ENCODE results near the gene GREM1.
A peak's percentile ranks its signal among the peaks of the same experiment; 100 is the strongest.

The GREM1 gene

DNA sequence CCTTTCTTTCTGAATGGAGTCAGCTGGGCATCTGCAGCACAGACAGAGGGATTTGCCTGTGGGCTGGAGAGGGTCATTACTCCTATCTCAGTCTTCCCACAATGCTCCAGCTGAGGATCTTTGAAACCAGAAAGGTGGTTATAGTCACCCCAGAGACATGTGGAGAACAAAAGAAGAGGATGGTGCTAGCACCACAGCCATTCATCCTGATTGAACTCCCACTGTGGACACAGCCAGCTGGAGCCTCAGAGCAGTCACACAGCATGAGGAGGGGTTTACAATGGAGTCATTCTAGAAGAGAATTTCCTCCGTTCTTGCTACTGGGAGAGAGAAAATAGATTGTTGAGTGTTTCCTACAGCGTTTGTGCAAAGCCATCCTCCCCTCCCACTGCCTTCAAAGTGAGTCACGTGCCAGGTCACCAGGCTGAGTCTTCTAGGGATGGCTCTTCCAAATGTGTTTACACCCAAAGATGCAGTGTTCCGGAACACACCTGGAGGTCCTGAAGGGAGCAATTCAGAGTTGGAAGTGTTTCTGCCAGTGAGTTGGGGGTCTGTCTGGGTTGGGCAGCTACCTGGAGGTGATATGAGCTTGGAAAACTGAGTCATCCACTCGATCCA is 18.9 kb upstream of the GREM1 start:
- no peak for DNase-seq

DNA sequence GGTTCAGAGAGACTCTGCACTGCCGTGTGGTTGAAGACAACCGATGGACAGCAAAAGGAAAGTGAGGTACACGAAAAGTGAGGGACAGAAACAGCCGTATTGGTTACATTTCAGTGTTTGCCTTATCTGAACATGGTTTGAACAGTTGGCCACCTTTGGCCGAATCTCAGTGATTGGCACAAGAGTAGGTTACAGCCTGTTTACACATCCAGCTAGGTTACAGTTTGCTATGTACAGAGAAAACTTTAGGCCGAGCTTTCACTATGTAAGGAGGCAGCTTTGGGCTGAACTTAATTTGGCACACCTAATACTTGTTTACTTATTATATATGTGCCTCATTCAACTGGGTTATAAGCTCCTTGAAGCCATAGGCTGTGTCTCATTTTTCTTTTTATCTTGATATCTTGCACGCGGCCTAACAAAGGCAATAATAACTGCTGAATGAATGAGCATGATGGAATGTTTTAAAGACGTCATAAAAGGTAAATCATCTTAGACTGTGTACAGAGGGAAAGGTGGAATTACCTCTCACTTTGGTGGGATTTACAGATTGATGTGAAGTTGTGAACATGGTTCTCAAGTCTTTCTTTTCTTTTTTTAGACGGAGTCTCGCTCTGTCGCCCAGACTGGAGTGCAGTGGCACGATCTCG is 17.2 kb upstream of the GREM1 start:
- DNase-seq = no peak

DNA sequence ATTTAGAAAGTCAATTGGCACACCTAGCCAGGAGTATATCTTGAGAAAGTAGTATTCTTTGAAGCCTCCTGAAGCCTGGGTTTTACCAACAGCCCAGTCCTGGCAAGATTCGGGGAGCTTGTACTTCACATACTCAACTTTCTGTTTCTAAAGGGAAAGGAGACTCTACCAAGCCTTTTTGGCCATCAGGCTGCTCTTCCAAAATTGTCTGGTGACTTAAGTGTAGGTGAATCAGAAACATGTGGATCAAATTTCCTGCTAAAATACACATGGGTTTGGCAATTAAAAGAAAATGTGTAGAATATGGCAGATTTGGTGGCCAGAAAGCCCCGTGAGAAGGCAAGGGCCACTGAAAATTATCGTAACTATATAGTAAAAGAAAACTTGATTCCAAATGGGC is 15.9 kb upstream of the GREM1 start:
- DNase-seq = no peak

DNA sequence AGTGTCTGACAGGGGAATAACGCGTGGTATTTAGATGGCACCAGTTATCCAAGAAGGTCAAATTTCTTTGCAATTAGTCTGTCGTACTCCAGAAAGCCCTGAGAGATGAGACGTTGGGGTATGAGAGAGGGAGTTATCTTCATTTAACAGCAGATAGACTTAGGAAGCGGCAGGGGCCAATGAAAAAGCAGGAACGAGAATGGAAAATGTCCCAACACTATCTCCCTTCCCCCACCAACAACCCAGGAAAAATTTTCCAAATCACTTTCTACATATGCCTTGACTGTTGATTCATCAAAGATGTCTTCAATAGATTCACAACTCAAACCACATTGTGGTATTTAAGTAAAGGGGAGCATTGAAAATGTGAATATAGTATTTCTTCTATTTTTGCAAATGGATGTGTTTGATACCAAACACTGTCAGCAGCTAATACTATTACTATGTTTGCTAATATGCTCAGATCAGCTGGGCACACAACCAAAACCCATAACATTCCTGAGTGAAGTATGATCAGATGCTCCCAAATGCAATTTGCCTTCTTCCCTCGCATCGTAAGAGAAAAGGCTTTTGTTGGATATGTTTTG is 13.3 kb upstream of the GREM1 start:
- no peak for DNase-seq

DNA sequence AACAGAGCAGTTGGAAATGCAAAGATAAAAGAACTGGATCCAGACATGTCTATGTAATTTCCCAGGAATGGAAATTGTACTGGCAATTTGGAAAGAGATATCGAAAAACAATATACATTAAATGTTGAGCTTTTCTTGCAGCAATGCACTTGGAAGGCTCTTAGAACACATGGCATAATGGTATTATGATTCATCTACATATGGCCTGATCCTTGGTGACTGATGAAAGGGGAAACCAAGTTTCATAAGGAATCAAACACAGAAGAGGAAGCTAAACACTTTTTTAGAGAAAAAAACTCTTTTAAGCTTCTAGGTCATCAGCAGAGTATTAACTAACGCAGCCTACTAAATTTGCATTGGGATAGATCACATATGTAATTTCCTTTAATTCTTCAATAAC is 12.4 kb upstream of the GREM1 start:
- peak; percentile 32 for DNase-seq

DNA sequence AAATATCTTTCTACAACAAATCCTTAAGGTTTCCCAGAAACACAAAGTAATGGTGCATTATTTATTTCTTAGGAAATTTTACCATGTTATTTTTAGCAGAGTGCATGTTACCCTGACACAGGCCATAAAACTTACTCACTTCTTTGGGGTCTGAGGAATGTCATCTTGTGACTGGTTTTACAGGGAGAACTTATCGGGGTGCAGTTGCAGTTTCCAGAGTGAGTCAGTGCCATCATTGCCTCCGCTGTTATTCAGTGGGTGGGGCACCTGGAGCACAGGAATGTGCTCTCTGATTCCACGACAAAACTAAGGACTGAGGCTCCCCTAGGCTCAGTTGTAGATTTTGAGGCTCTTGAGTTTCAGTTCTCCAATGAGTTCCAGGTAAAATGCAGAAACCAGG is 11.1 kb upstream of the GREM1 start:
- no peak for DNase-seq

DNA sequence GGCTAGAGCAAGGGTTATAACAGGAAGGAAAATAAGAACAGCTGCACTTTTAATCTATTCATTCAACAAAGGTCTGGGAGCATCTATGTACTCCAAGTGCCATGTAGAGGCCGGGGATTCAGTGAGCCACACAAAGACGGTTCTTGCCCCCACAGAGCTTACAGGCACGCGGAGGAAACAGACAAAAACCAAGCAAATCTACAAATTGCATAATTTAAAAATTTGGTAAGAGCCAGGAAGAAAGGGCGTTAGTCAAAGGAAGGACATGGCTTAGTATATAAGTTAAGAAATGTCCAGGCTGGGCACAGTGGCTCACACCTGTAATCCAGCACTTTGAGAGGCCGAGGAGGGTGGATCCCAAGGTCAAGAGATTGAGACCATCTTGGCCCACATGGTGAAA is 10.4 kb upstream of the GREM1 start:
- no peak for DNase-seq

DNA sequence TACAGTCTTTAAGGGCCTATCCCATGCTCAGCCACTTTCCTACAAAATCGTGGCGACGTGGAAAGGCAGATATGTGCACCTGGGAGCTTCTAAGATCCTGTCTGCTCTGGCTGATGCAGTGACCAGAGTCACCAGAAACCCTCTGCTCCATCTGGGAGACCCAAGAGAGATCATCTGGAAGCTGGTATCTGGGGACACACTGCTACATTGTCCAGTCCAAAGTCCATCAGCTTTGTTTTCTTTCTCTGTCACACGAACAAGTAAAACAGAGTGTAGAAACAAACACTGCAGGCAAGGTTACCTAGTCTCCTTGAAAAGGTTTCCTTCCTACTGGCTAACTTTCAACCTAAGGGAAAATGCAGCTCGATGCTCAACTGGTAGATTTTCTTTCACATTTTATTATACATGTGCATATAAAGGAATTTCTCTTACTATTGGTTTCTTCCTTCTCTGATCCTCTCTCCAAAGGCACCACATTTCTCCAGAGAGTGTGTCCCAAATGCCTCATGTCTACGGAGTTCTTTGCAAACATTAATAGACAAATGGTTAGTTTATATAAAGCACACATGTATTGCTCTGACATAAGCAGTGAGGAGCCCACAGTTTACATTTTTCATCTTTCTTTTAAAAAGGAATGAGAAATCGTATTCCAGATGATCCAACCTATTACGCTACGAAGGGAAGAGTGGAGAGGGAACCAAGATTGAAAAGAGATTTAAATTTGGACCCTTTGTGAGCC is 8.3 kb upstream of the GREM1 start:
- DNase-seq = no peak

DNA sequence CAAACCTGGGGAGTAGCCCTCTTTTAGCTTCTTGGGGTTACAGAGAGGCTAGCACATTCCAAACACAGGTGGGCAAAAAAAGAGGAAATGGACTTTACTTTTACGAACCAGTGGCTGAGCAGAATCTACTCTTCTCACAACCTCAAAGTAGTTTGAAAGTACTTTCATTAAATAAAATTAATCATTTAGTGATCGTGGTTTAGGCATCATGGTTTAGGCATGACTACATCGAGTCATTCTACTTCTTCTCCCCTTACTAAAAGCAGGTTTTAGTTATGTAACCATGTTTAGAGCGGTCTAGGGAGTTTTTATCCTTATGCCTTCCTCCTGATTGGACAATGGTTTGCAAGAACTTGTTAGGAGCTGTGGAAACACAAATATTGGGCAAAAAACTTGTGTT is 2.5 kb upstream of the GREM1 start:
- no peak for DNase-seq

DNA sequence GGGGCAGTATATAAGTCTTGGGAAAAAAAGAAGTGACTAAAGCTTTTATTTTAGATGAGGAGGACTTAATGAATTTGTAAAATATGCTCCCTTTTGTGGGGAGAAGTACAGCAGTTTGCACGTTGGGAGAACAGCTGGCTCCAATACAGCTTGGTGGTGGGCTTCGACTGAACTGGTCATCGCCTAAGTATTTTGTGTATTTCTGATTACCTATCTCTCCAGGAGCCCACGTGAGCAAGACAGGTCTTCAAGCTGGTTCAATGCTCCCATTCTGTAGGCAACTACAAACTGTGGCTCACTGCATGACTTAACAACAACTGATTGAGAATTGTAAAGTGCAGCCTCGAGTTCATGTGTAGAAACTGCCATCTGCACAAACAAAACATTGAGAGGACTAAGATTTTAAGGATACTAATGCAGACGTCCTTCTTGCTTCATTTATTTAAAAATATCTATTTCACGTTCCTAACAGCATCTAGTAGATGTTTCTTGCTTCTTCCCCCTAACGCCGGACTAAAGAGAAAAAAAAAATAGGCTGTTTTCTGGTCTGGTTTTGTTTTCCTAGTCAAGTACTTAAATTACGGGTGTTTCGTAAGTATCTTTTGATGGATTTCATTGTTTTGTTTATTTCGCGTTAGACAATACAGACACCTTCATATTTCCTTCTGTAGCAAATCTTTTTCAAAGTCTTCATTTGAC is 1.4 kb upstream of the GREM1 start:
- no peak for DNase-seq

DNA sequence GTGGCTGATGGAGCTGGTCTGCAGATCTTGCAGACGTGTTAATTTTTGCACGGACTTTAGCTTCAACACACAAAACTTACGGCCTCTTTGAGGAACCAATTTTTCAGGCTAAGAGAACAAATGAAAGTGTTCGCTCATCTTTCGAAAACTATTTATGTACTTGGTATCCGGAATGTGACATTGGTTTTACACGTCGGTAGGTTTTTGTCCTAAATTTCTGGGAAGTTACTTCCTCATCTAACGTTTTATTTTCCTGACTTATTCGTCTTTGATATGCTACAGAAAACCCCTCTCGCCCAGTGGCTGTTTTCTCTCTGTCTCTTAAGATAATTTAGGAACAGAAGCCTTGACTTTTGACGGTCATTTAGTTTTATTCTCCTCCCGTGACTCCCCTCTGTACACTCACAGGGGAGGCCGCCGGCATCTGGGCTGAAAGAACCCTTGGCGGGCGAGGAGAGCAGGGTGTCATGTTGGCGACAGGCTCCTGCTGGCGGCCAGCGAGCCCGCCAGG is 834 bp upstream of the GREM1 start:
- DNase-seq = no peak

DNA sequence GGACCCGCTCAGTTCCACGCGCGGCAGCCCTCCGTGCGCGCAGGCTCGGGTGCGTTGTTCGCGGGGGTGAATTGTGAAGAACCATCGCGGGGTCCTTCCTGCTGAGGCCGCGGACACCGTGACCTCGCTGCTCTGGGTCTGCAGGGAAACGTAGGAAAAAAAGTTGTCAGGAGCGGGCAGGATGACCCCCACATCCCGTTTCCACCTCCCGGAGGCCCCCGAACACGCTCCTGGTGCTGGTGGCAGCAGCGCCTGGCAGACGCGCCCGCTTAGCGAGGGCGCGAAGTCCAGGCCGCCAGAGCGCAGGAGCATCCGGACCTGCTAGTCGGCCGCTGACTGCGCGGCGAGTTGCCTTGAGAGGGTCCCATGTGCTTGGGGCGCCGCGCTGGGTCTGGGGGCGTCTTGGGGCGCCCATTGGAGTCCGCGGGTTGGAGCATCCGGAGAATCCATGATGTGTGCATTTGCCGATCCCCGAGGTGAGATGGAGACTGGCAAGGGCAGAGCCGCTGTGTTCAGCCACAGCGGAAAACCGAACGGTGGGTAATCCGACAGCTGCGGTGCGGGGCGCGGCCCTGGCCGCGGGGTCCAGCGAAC is 520 bp downstream of the GREM1 start:
- no peak for DNase-seq

DNA sequence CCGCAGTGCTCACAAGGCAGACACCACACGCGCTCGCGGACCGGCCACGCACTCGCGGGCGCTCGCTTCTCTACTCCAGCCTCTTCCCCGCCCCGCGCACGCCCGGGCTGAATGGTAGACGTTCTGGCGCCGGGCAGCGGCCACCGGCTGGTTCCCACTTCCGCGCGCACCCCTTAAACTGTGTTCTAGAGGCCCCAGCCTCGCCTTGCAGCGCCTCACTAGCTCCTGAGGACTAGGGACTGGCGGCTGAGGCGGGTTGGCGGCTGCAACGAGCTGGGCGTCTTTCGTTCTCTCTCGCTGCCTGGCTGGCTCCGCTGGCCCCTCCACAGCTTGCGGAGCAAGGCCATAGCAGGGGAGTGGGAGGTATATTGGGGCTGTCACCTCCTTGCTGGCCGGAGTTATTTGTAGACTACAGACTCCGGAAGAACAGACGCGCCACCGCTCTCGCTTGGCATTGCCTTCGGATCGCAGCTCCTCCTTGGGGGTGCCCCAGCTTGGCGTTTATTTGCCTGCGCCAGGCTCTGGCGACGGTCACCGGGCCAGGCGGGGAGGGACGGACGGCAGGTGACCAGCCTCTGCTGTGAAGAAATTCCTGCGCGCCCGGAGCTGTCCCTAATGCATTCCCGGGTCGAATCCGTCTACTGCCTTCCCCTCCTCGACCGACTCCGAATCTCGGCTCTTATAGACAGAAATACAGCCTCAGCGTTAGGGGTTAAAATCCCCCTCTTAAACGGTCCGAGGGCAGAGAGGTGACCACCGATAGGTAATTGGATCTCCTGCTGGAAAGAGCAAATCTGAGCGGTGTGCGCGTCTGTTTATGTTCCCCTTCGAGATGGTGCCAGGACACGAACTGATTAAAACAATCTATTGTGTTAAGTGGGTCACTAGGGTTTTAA is 1.3 kb downstream of the GREM1 start:
- no peak for DNase-seq

DNA sequence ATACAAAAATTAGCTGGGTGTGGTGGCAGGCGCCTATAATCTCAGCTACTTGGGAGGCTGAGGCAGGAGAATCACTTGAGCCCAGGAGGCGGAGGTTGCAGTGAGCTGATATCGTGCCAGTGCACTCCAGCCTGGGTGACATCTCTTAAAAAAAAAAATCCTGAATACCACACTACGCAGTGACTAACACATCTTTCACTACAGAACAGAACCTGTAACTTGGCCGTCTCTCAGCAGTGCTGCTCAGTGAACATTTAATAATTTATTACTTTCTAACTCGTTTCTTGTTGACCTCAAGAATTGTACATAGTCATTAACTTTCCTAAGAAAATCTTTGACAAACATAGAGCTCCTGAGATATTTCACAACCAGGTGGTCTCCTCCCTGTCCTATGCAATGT is 3.8 kb downstream of the GREM1 start:
- DNase-seq = no peak

DNA sequence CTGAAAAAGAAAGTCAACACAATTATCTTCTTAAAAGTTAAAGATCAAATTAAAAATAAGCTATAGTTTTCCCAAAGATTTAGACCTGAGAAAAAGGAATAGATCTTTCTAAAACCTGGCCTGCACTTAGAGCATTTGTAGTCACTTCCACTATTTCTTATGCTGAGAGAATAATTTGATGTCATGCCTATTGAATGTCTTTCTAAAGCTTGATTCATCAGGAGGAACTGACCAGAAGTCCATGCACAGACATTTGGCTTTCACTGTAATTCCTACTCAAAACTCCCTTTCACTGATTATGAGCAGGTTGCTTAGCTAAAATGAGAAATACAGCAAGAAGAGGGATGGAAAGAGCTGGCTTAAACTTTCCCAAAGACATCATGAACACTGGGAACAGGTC is 4.3 kb downstream of the GREM1 start:
- no peak for DNase-seq

DNA sequence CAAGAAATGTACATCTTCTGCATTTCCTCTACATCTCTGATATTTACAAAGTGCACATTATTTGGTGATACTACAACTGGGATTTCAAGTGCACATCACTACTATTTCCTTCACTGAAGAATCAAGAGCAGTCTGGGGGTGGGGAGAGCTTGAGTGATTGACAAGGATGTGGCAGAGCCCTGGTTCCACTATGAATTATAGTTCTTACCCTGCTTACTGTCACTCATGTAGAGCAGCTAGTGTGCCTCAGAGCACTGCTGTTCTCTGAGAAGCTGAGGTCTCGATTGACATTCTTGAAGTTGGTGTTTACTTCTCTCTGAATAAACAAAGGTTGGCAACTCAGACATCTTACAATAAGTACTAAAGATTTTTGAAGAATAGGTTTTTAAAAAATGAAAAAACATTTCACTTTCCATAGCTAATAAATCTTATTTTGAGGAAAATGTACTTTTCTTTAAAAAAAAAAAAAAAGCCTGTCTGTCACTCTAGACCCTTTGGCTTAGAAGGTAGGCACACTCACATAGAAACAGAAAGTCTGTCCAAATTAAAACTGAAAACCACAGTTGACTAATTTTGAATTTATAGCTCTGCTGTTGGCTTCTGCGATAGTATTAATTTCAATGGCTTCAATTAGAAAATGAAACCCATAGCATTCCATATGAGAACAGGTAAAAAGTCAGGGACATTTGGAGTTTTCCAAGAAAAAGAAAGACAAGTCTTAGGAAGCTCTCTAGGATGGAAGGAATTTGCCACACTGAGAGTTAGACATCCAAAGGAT is 5.6 kb downstream of the GREM1 start:
- no peak for DNase-seq

DNA sequence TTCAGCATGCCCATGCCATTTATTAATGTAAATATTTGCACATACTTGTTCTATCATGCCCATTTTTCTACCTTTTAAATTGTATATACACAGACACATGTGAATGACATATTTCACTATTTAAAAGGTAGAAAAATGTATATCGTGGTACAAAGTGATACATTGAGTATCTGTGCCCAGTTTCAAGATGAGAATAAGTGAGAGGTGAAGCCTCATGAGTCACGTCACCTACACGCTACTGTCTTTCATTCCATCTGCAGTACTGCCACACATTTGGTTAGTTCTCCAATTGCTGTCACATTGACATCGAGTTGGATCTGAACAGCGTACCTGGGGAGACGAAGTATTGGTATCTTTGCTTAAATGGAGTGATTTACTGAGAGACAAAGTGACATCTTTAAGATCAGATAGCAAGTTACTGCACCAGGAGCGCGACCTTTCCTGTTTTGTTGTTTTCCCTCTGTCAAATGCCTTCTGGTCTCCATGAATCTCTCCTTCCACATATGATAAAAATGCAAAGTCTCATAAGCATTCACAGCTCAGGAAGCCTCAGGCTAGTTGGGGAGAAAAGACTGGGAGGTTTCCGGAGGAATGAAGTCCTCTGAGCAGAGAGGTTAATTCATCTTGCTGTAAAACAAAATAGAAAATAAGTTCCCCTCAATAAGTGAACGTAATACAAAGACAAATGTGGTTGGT is 12.0 kb downstream of the GREM1 start:
- no peak for DNase-seq

DNA sequence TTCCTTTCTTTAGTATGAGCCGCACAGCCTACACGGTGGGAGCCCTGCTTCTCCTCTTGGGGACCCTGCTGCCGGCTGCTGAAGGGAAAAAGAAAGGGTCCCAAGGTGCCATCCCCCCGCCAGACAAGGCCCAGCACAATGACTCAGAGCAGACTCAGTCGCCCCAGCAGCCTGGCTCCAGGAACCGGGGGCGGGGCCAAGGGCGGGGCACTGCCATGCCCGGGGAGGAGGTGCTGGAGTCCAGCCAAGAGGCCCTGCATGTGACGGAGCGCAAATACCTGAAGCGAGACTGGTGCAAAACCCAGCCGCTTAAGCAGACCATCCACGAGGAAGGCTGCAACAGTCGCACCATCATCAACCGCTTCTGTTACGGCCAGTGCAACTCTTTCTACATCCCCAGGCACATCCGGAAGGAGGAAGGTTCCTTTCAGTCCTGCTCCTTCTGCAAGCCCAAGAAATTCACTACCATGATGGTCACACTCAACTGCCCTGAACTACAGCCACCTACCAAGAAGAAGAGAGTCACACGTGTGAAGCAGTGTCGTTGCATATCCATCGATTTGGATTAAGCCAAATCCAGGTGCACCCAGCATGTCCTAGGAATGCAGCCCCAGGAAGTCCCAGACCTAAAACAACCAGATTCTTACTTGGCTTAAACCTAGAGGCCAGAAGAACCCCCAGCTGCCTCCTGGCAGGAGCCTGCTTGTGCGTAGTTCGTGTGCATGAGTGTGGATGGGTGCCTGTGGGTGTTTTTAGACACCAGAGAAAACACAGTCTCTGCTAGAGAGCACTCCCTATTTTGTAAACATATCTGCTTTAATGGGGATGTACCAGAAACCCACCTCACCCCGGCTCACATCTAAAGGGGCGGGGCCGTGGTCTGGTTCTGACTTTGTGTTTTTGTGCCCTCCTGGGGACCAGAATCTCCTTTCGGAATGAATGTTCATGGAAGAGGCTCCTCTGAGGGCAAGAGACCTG is 13.2 kb downstream of the GREM1 start:
- DNase-seq = no peak

DNA sequence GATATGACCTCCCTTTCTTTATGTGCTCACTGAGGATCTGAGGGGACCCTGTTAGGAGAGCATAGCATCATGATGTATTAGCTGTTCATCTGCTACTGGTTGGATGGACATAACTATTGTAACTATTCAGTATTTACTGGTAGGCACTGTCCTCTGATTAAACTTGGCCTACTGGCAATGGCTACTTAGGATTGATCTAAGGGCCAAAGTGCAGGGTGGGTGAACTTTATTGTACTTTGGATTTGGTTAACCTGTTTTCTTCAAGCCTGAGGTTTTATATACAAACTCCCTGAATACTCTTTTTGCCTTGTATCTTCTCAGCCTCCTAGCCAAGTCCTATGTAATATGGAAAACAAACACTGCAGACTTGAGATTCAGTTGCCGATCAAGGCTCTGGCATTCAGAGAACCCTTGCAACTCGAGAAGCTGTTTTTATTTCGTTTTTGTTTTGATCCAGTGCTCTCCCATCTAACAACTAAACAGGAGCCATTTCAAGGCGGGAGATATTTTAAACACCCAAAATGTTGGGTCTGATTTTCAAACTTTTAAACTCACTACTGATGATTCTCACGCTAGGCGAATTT is 14.9 kb downstream of the GREM1 start:
- no peak for DNase-seq
